ENCODE measurements around the gene TOX2.

TOX2 gene

DNA sequence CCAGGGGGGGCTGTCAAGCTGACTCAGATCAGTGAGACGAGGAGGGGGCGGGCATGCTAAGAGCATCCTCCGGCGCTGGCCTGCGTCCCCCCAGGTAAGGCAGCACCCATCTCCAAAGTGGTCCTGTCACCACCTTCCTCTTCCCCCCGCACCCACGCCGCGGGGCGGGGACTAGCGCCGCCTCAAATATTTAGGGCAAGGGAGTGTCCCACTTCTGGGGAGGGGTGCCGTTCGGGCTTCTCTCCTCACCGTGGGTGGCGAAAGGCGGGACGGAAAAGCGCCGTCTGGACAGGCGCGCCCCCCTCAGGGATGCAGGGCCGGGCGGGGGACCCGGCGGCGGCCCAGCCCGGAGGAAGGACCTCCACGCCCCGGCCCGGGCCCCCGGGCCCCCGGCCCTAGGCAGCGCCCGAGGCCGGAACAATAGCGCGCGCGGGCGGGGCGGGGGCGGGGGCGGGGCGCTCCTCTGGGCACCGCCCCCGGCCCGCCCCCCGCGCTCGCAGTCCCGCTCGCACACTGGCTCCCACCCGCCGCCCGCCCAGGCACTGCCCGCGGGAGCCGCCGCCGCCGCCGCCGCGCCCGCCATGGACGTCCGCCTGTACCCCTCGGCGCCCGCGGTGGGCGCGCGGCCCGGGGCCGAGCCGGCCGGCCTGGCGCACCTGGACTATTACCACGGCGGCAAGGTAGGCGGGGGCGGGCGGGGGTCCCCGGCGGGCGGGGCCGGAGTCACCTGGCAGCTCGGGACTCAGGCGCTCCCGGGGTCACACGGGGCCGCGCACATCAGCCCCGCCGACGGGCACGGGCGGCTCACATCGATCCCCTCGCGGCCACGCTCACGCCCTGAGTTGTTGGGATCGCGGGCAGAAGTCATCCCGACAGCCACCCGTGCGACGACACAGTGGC, at the start of gene TOX2:
TSS of gene TOX2 (plus strand) at position 542 of the 900 bp plus-strand sequence. CDS start at position 582, 40 bp downstream.
- no peak for DNase-seq

GRCh38 chr20:43868091-43868490, 46.6 kb upstream of the TOX2 start:
- no peak for DNase-seq

GRCh38 chr20:43870484-43870883, 44.2 kb upstream of the TOX2 start:
- no peak for DNase-seq

- no peak for DNase-seq
Measured at GRCh38 chr20:43878776-43879175, 35.9 kb upstream of the TOX2 start.

GRCh38 chr20:43893930-43894329, 20.7 kb upstream of the TOX2 start:
- DNase-seq = no peak

DNA sequence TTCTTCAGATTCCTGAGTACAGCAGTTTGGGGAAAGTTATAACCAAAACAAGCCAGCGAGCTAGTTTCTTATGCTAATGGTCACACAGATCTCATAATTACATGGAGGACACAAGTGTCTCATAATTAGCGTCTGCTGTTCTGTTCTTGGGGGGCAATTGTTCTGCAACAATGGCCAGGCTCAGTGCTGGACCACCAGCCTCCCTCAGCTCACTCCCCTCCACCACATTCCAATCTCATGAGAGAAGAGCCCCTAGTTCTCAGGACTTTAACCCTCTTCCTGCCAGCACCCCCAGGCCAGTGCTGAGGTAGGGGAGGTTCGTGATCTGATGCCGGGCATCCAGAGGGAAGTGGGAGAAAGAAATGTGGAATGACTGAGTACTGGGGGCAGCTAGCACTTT, 20.2 kb upstream of the TOX2 start:
- DNase-seq = no peak

DNA sequence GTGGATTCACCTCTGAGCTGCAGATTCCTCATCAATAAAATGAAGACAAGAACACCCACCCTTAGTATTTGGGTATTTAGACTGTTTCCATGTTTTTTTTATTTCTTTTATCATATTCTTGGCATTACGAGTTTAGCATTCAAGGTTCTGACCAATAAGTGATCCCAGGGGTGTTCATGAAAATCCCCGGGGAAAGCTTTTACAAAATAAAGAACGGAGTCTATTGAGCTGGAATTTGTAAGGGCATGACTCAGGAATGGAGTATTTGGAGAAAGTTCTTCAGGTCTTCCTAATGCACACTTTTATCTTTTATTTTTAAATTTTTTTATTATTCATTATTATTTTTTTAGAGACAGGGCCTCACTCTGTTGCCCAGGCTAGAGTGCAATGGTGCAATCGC, 19.4 kb upstream of the TOX2 start:
- no peak for DNase-seq

DNA sequence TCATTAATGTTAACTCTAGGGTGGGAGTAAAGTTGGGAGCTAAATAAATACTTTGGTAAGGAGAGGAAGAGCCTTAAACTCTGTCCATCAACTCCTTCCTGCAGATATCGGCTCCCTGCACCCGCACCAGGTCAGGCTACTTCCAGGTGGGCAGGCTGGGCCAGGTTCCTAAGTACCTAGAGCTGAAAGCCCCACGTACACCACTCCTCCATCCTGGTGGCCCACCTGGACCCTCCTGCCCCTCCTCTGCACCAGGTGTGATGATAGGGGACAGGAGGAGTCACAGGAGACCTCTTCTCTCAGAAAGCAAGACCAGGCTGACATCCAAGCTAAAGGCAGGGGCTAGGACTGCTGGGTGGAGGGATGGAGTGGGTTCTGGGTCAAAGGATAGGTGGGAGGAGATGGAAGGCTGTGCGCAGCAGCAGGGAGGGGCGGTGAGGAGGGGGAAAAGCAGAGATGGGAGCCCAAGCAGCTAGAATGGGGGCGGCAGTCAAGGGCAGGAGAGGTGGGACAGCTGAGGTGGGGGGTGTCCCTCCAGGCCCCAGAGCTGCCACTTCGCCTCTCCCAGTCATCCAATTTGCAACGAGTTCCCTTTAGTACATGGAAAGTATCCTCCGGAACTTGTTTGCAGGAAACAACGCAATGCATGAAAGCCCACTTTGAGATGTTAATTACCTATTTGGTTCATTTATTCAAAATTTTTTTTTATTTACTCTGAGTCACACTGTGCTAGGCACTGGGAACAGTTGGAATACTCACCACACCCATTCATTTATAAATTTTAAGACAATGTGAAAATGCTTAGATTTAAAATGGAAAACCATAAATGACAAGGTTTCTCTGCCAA, 15.2 kb upstream of the TOX2 start:
- DNase-seq = no peak

GRCh38 chr20:43900121-43900466, 14.6 kb upstream of the TOX2 start:
- DNase-seq = no peak

DNA sequence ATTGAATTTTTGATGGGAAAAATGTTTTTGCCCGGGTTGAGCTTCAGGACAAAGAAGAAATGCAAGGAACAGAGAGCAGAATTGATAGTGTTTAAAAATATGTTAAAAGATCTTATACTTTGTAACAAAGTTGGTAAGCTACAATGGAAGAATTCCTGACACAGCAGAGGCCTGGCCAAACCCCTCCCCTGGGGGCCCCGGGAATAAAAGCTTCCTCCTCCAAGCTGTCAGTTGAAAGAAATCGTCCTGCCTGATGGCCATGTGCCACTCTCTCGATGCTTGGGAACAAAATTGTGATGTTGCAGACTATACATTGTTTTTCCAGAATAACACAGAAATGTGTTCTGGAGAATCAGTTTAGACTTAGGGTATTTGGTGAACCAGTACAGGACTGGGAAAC, 14.2 kb upstream of the TOX2 start:
- no peak for DNase-seq

DNA sequence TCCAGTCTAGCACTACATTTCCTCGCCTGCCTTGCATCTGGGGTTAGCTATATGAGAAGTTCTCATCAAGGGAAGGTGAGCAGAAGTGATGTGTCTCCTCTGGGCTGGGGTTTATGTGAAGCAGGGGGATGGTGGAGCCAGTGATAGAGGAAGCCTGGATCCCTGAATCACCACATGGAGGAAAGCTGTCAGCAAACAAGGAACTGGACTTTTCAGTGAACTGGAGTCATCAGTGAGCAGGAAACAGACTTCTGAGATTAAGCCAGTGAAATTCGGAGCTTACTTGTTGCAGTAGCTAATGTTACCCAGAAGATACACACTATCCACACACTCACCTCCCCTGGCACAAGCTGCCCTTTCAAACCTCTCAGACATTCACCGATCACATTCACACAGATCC, 13.4 kb upstream of the TOX2 start:
- DNase-seq = no peak

DNA sequence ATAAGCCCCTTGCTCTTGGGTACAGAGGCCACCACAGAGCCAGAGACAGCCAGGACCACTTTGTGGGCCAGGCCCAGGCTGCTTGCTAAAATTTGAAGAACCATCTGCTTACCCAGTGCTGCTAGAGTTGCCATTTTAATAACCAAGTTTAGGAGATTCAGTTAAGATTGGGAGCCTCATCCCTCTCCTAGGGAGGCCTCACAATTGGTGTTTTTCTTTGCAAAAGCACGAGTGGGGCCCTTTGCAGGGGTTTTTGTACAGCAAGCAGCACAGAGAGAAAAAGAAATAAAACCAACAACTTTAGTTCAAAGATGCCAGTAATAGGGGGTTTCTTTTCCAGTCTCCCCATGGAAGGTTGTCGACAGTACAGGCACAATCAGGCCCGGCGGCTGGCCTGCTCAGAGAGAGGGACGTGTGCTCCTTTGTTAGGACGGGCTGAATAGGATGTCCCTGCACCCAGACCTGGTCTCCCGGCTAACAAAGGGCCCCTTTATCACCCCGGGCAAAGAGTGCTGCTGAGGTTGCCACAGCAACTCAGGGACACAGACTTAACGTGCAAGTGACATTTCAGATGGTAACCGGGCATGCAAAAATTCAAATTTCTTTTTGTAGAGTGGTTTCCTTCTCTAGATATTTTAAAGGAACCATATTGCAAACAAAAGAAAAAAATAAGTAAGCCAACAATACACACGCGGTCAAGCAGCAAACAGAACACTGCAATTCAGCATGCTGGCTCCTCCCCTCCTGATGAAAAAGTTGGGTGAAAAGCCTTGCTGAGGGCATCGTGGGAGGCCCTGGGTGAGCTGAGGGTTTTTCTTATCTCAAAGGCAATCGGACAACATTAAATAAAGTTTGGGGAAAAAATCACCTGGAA, 10.5 kb upstream of the TOX2 start:
- DNase-seq = peak; percentile 84

DNA sequence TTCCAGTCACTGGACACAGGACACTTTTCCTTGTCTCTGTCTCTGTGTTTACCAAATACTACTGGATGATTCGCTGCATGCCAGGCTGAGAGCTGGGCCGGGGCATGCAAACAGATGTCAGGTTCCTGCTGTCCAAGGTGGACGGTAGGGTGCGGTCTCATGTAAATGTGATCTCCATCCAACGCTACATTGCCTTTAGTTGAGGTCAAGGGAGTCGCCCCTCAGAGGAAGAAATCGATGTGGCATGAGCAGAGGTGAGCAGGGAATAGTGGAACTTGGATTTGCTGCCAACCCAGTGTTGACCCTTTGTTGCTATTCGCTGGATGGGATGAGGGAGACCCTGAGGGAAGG, 9.8 kb upstream of the TOX2 start:
- no peak for DNase-seq

DNA sequence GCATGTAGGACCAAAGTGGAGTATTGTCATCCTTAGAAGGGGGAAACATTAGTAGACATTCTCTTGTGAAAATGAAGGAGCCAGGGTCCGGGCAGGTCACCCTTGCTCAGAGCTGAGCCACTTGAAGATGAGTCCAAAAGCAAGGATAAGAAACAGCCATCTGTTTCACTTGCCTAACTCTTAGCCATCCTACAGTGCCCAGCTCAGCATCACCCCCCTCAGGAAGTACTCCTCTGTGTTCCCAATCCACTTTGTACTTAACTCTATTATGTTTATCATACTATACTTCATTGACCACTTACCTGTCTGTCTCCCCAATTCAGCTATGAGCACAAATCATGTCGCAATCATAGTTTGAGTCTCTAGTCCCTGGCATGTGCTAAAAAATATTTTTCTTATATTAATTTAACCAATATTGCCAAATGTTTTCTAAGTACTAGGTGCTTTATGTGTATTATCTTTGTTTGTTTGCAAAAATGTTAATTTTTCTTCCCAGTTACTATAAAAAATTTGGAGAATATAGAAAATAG, 8.1 kb upstream of the TOX2 start:
- no peak for DNase-seq

DNA sequence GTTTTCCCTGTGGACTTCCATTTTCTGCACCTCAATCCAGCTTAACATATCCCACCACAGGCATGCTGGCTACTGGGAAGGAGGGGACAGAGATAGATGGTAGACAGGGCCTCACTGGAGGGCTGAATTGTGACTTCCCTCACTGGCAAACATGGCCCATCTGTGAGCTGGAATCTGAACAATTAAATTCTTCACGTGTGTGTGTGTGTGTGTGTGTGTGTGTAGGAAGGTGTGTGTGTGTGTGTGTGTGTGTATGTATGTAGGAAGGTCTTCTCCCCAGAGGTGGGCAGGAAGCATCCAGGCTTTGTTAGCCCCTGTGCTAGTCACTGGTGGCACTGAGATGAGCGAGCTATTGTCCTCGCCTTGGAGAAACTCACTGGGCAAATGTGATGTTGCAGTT, 5.4 kb upstream of the TOX2 start:
- no peak for DNase-seq

GRCh38 chr20:43909720-43910119, 4.9 kb upstream of the TOX2 start:
- DNase-seq = no peak

GRCh38 chr20:43910564-43910963, 4.1 kb upstream of the TOX2 start:
- no peak for DNase-seq

GRCh38 chr20:43911066-43911465, 3.6 kb upstream of the TOX2 start:
- DNase-seq = no peak

- no peak for DNase-seq
Measured at GRCh38 chr20:43913291-43914025, 1.2 kb upstream of the TOX2 start.

DNA sequence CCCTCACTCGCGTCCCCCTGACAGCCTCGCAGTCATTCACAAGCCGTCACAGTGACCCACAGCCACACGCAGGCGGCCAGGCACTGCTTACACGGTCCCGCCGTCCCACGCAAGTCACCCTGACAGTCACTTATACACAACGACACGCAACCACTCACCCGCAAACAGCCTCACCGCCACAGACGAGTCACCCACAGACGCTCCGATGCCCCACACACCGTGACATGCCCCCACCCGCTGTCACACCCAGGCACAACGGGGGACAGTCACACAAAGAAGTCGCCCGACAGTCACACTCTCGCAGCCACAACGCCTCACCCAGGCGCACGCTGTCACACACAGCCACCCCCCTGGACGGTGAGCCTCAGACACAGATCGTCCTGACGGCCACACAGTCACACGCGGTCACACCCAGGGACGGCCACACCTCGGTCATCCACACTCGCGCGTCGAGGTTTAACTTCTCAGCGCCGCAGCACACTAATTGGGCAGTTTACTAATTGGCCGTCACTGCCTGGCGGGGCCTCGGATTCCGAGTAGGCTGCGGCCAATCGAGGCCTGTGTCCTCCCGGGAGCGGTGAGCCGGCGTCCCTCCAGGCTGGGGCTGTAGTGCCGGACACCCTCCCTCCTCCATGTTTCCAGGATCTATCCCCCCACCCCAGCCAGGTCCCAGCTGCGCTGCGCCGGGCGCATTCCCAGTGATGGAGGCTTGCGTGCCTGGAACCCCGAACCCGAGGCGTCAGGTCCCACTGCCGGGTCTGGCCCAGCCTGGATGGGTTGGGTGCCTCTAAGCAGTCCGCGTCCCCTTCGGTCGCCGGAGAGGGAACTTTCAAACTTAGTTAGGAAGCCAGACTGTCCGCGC, 790 bp downstream of the TOX2 start:
- no peak for DNase-seq
